Keratinocyte (primary cell): ENCODE measurements around the gene DPEP2. TPM values are rescaled to one million over a fixed set of nuclear protein-coding genes. Genes with fewer than 3 reads are reported as not detected.
"Not testable (repeated sequence)": the region's sequence is repeated elsewhere in the genome, so short reads cannot be mapped to it uniquely, and the experiment has no call there.

Source experiments
- DNase-seq: peaks from one replicate; pipeline ENCODE4 v3.0.0-alpha.2; 2011; ENCODE audit warnings: low read depth, missing footprints, low spot score
- FAIRE-seq: peaks from 2 replicates; lab custom pipeline; 2011; peaks lifted over from hg19 to GRCh38; lab: Jason Lieb, UNC
- H2AFZ ChIP-seq: 2 replicates; pipeline ENCODE4 v1.6.0; 2012; ENCODE audit warnings: low read length, control low read depth, inconsistent platforms; ENCODE audit not compliant: control insufficient read depth
- H3K27ac ChIP-seq: 2 replicates; pipeline ENCODE4 v1.5.1; 2011; ENCODE audit warnings: low read length; ENCODE audit not compliant: control insufficient read depth, insufficient read depth
- H3K27me3 ChIP-seq: 3 replicates; pipeline ENCODE4 v1.6.0; 2011; ENCODE audit warnings: low read length; ENCODE audit not compliant: control insufficient read depth, insufficient read depth; ENCODE audit errors: extremely low read depth
- H3K36me3 ChIP-seq, 2 experiments: 2 replicates in 1 of 2; 3 replicates in 1 of 2; pipeline ENCODE4 v1.5.1; 2011; ENCODE audit warnings: low read length in 2 of 2, mild to moderate bottlenecking in 1 of 2; ENCODE audit not compliant: control insufficient read depth in 2 of 2, insufficient read depth in 2 of 2; ENCODE audit errors: extremely low read depth in 1 of 2
- H3K4me1 ChIP-seq: 3 replicates; pipeline ENCODE4 v1.5.1; 2011; ENCODE audit warnings: low read length; ENCODE audit not compliant: control insufficient read depth, insufficient read depth; ENCODE audit errors: extremely low read depth
- H3K4me2 ChIP-seq: 3 replicates; pipeline ENCODE4 v1.6.0; 2011; ENCODE audit warnings: low read depth, low read length; ENCODE audit not compliant: control insufficient read depth, insufficient read depth; ENCODE audit errors: extremely low read depth
- H3K4me3 ChIP-seq, 3 experiments: fragments of 200-600 bp in 1 of 3; sonication (generic) in 1 of 3; 2 replicates in 2 of 3; 3 replicates in 1 of 3; pipeline ENCODE4 v1.5.1; 2011 to 2016; ENCODE audit warnings: low read length in 3 of 3, mild to moderate bottlenecking in 3 of 3, control low read depth in 2 of 3, inconsistent platforms in 1 of 3, low read depth in 1 of 3, mixed read lengths in 1 of 3, mixed run types in 1 of 3, moderate library complexity in 1 of 3; ENCODE audit not compliant: control insufficient read depth in 2 of 3, insufficient read depth in 2 of 3; ENCODE audit errors: extremely low read depth in 1 of 3
- H3K79me2 ChIP-seq: 2 replicates; pipeline ENCODE4 v1.6.0; 2012; ENCODE audit warnings: low read length; ENCODE audit not compliant: control insufficient read depth, insufficient read depth
- H3K9ac ChIP-seq: 3 replicates; pipeline ENCODE4 v1.6.0; 2011; ENCODE audit warnings: low read length; ENCODE audit not compliant: control insufficient read depth, insufficient read depth; ENCODE audit errors: extremely low read depth
- H3K9me1 ChIP-seq: 3 replicates; pipeline ENCODE4 v1.6.0; 2011; ENCODE audit warnings: low read length; ENCODE audit not compliant: control insufficient read depth, insufficient read depth; ENCODE audit errors: extremely low read depth
- H3K9me3 ChIP-seq: 2 replicates; pipeline ENCODE4 v1.5.1; 2012; ENCODE audit warnings: low read depth, low read length; ENCODE audit not compliant: control insufficient read depth
- H4K20me1 ChIP-seq: 3 replicates; pipeline ENCODE4 v1.6.0; 2011; ENCODE audit warnings: low read length; ENCODE audit not compliant: control insufficient read depth, insufficient read depth; ENCODE audit errors: extremely low read depth
- CTCF ChIP-seq, 3 experiments: IDR thresholded peaks in 1 of 3; conservative IDR thresholded peaks in 1 of 3; optimal IDR thresholded peaks in 1 of 3; 2 replicates in 2 of 3; 3 replicates in 1 of 3; pipeline versions ENCODE3 to v1.5.1; 2011; ENCODE audit warnings: low read length in 3 of 3, mild to moderate bottlenecking in 3 of 3, moderate library complexity in 2 of 3, control low read depth in 1 of 3, inconsistent platforms in 1 of 3; ENCODE audit not compliant: insufficient read depth in 2 of 3; ENCODE audit errors: extremely low read depth in 1 of 3
- EZH2 ChIP-seq: IDR thresholded peaks from one replicate; pipeline ENCODE4 v1.6.1; 2012; ENCODE audit warnings: inconsistent platforms, mild to moderate bottlenecking, low read length, moderate library complexity
- dilution Hi-C: fragments of 300-500 bp; cut with MboI; formaldehyde crosslinking; loops from one replicate; pipeline ENCODE4 v1.7.0; 2020; ENCODE audit warnings: low sequenced_read_pairs; ENCODE audit not compliant: extremely low pct_ligation_motif_present
- polyA minus RNA-seq, 3 experiments: library from RNA; depleted of rRNA, polyadenylated mRNA; stranded (reverse); fragments of >200 nt; gene quantifications; 1 replicate in 1 of 3; 2 replicates in 1 of 3; 3 replicates in 1 of 3; pipeline ENCODE4 v1.2.3, GENCODE V29; 2011
- polyA plus RNA-seq, 5 experiments: library from polyadenylated mRNA; depleted of rRNA in 3 of 5; stranded (reverse) in 3 of 5; stranded (forward) in 1 of 5; unstranded in 1 of 5; fragments of >200 nt; gene quantifications; 1 replicate in 1 of 5; 2 replicates in 3 of 5; 3 replicates in 1 of 5; pipeline versions ENCODE4 v1.2.1 to v1.2.3, GENCODE V29; 2011 to 2012; ENCODE audit warnings: missing spikeins in 2 of 5, low read depth in 1 of 5, low replicate concordance in 1 of 5

Gene DPEP2, protein sequence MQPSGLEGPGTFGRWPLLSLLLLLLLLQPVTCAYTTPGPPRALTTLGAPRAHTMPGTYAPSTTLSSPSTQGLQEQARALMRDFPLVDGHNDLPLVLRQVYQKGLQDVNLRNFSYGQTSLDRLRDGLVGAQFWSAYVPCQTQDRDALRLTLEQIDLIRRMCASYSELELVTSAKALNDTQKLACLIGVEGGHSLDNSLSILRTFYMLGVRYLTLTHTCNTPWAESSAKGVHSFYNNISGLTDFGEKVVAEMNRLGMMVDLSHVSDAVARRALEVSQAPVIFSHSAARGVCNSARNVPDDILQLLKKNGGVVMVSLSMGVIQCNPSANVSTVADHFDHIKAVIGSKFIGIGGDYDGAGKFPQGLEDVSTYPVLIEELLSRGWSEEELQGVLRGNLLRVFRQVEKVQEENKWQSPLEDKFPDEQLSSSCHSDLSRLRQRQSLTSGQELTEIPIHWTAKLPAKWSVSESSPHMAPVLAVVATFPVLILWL
- 0.04 to 0.12 TPM in 2 of 3 replicates, not detected in the other for polyA plus RNA-seq
- polyA plus RNA-seq (2011; ENCODE audit: low read depth): not detected
- 0.17 TPM in 1 of 2 replicates, not detected in the other for polyA plus RNA-seq (2011; cell fraction: cytosol; rRNA removed)
- polyA plus RNA-seq (2011; cell fraction: nucleus; rRNA removed): not detected in 2 replicates
- polyA plus RNA-seq (2012; ENCODE audit: low replicate concordance): 0.09 TPM in 1 of 2 replicates, not detected in the other
- polyA minus RNA-seq: not detected in 3 replicates
- polyA minus RNA-seq (2011; cell fraction: cytosol; rRNA and poly(A)+ RNA removed): not detected
- polyA minus RNA-seq (2011; cell fraction: nucleus; rRNA and poly(A)+ RNA removed): not detected in 2 replicates

GRCh38 chr16:67998779-67999688, at the start of gene DPEP2:
Gene DPEP2 (minus strand): TSS chr16:67999484. CDS start chr16:67993212, 6,272 bp downstream.
- H3K9ac ChIP-seq, H4K20me1 ChIP-seq, H3K27me3 ChIP-seq, H2AFZ ChIP-seq, H3K27ac ChIP-seq, H3K36me3 ChIP-seq, FAIRE-seq, H3K9me1 ChIP-seq, dilution Hi-C loops, H3K4me2 ChIP-seq, H3K79me2 ChIP-seq, H3K4me3 ChIP-seq, H3K4me1 ChIP-seq, DNase-seq, H3K9me3 ChIP-seq: not testable (repeated sequence)

DNA sequence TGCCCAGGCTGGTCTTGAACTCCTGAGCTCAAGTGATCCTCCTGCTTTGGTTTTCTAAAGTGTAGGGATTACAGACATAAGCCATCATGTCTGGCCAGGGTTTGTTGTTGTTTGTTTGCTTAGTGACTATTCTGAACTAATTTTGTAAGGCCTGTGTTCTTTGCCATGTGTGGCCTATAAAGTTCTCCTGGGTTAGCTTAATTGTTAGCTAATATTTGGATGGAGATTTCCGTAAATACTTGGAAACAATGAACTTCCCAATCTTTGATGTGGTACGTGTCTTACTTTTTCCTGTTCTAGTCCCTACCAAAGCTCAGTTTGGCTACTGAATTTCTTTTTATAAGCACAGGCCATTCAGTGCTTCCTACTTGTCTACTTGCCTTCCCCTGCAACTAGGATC, 48.7 kb upstream of the DPEP2 start:
- Histone ChIP-seq H2AFZ (no peak overlapping the region), H3K27ac (no peak overlapping the region), H4K20me1 (no peaks in the 10 kb centered on the region), H3K4me1 (no peaks in the 10 kb centered on the region), H3K36me3 (peaks cover 14 to 15% of the 10 kb centered on the region in 2 experiments), H3K79me2 (peaks cover 1% of the 10 kb centered on the region), H3K9ac (no peak overlapping the region), H3K27me3 (no peaks in the 10 kb centered on the region), H3K9me3 (no peaks in the 10 kb centered on the region), H3K4me3 (no peak overlapping the region), H3K9me1 (peaks cover 3% of the 10 kb centered on the region), H3K4me2 (no peak overlapping the region)
- FAIRE-seq (no peak), DNase-seq (no peak)
- TF ChIP-seq CTCF (optimal IDR thresholded peaks at IDR 0.05 in 1 of 3, IDR thresholded peaks at IDR 0.05 in 1 of 3, conservative IDR thresholded peaks at IDR 0.05 in 1 of 3; ENCODE audit: extremely low read depth in 1 of 3, insufficient read depth in 2 of 3, low read length in 3 of 3): no peak
- TF ChIP-seq EZH2: no peak
- dilution Hi-C loops: no loop called here
